Measurements from ENCODE around the gene NMT1. TPM values are rescaled to one million over a fixed set of nuclear protein-coding genes. Genes with fewer than 3 reads are reported as not detected.

NMT1 gene
- 100 to 1,000 TPM in 1 of 3 donors, 10 to 100 TPM in 2; 81.9 to 130 (median 84.0) TPM for total RNA-seq

GRCh38 chr17:45060797-45061605, at the start of gene NMT1:
NMT1 (plus strand) TSS chr17:45061317; CDS start chr17:45061330, 13 bp downstream.
- H3K4me1 ChIP-seq: peaks cover 0 to 10% of the 10 kb centered on the region in 2 donors
- no peaks in the 10 kb centered on the region for H3K9me3 ChIP-seq
- intact Hi-C loops (cut with DNase I; ENCODE audit: low total_unique reads): no loop called here
- peak within 1 kb of the TSS; percentile 68 to 83 (median 77) for H3K4me3 ChIP-seq
- peak; percentile 96 to 99 for DNase-seq (ENCODE audit: low spot score in 2 of 2)
- H3K27ac ChIP-seq: peak within 1 kb of the TSS; percentile 86 to 91
- H3K27me3 ChIP-seq: no peaks in the 10 kb centered on the region
- peak; percentile 92 for TF ChIP-seq POLR2A (IDR thresholded peaks at IDR 0.05)
- TF ChIP-seq POLR2AphosphoS5 (IDR thresholded peaks at IDR 0.05): peak; percentile 96 to 99 (median 97)
- TF ChIP-seq CTCF (IDR thresholded peaks at IDR 0.05): peak; percentile 19 to 39 (median 27)
- H3K36me3 ChIP-seq: no peaks in the 10 kb centered on the region

GRCh38 chr17:45011767-45012166, 49.4 kb upstream of the NMT1 start:
- intact Hi-C loops (cut with DNase I; ENCODE audit: low total_unique reads): no loop called here
- TF ChIP-seq POLR2AphosphoS5 (IDR thresholded peaks at IDR 0.05) (no peak), POLR2A (IDR thresholded peaks at IDR 0.05) (no peak), CTCF (IDR thresholded peaks at IDR 0.05) (no peak)
- no peak for DNase-seq (ENCODE audit: low spot score in 2 of 2)
- no peaks in the 10 kb centered on the region for H3K9me3 ChIP-seq
- H3K4me3 ChIP-seq: no peak overlapping the region
- no peaks in the 10 kb centered on the region for H3K4me1 ChIP-seq
- H3K36me3 ChIP-seq: no peaks in the 10 kb centered on the region
- no peak overlapping the region for H3K27ac ChIP-seq
- H3K27me3 ChIP-seq: no peaks in the 10 kb centered on the region

- TF ChIP-seq POLR2A (IDR thresholded peaks at IDR 0.05) (no peak), CTCF (IDR thresholded peaks at IDR 0.05) (no peak), POLR2AphosphoS5 (IDR thresholded peaks at IDR 0.05) (no peak)
- Histone ChIP-seq H3K36me3 (no peaks in the 10 kb centered on the region), H3K9me3 (no peaks in the 10 kb centered on the region), H3K4me1 (peaks cover 0 to 2% of the 10 kb centered on the region in 2 donors), H3K27me3 (no peaks in the 10 kb centered on the region), H3K27ac (peak overlapping the region in 1 of 2 donors; percentile 79), H3K4me3 (peak overlapping the region in 2 of 3 donors; percentile 6 to 21)
- DNase-seq (ENCODE audit: low spot score in 2 of 2): no peak
- intact Hi-C loops (cut with DNase I; ENCODE audit: low total_unique reads): no loop called here
Measured at GRCh38 chr17:45013021-45013997, 47.8 kb upstream of the NMT1 start.

- Histone ChIP-seq H3K4me3 (no peak overlapping the region), H3K27me3 (no peaks in the 10 kb centered on the region), H3K36me3 (no peaks in the 10 kb centered on the region), H3K9me3 (no peaks in the 10 kb centered on the region), H3K4me1 (peaks cover 4 to 7% of the 10 kb centered on the region in 2 donors), H3K27ac (no peak overlapping the region)
- TF ChIP-seq CTCF (IDR thresholded peaks at IDR 0.05) (no peak), POLR2AphosphoS5 (IDR thresholded peaks at IDR 0.05) (no peak), POLR2A (IDR thresholded peaks at IDR 0.05) (no peak)
- intact Hi-C loops (cut with DNase I; ENCODE audit: low total_unique reads): no loop called here
- DNase-seq (ENCODE audit: low spot score in 2 of 2): no peak
Measured at GRCh38 chr17:45016237-45016636, 44.9 kb upstream of the NMT1 start.
